NCI-H2227 (cell line): ENCODE data around the gene PDE5A.
A peak's percentile ranks its signal among the peaks of the same experiment; 100 is the strongest.

ENCODE experiments used
- DNase-seq: peaks from one replicate; lab custom pipeline; 2025; ENCODE audit not compliant: unreplicated experiment; lab: John Stamatoyannopoulos, UW

Gene PDE5A

DNA sequence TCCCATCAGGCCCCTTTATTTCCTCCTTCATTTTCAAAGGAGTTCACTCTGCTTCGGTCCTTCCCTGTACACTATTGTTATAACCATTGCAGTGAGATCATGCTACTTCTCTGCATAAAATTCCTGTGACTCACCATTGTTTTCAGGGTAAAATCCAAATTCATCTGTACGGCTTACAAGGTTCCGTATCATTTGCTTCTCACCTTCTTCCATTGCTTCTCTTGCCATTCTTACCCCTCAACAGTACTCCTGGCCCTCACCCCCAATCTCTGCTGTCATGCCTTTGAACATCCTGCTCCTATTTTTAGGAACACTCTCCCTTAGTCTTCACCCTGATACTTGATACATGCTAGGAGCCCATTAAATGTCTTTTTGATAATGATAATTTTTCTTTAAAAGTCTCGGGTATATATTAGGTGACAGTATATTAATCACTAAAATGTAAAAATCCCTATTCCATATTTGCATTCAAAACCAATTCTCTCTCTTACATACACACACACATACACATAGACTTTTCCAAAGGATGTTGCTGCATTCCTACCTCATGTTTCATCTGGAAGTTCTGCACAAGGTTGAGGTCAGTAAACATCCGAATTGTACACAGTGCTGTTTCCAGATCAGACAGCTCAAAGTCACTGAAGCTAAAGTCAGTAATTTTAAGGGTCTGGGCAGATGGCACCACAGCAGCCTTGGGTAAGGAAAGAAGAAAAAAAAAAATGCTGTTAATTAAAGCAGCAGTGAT is 103.4 kb downstream of the PDE5A start:
- no peak for DNase-seq

DNA sequence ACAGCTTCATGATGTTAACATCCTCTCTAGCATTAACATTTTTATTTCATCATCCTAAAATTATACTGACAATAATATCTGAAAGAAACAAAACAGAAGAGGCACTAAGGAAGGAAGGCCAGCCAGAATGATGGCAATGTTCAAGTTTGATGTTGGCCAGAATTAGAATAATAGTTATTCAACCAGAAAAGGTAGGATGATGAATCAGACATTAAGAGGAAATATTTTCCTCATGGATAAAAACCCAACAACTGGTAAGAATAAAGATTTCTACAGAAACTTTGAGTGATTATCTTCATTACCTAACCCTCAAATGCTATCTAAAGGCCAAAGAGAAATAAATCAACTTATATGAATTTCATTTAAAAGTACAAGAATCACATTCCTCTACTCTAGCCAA is 105.2 kb downstream of the PDE5A start:
- no peak for DNase-seq

DNA sequence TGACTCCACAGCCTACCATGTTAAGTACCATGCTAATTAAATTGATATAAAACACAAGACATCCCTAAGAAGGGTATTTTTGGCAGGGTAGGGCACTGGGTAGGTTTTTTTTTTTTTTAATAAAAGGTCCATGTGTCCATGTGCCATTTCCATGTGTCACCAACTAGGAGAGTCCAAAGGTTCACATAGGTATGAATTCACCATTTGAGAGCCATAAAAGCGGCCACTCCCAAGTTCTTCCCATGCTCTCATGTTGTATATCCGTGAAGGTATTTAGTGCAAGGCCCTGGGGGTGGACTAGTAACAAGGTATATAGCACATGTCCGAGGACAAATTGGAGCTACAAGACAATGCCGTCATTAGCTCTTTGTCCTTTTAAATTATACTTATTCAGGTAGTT is 107.3 kb downstream of the PDE5A start:
- no peak for DNase-seq

DNA sequence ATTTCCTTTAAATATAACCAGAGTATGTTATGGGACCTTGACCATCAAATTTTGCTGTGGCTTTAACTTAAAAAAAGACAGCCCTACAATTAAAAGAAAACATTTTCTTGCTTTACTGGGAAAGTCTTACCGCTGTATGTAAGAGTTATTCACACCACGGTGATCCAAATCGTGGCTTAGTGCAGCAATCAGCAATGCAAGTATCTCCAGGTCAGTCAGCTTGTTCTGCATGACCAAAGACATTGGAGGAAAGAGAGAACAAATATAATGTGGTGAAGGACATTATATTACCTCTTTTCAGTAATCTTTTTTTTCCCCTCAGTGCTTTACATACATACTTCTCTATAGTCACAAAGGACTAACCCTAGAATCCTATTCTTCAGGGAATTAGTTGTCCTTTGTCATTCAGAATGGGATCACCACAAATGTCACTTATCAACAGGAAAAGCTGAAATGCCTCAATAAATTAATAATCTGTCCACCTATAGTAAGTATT is 109.6 kb downstream of the PDE5A start:
- DNase-seq: no peak

DNA sequence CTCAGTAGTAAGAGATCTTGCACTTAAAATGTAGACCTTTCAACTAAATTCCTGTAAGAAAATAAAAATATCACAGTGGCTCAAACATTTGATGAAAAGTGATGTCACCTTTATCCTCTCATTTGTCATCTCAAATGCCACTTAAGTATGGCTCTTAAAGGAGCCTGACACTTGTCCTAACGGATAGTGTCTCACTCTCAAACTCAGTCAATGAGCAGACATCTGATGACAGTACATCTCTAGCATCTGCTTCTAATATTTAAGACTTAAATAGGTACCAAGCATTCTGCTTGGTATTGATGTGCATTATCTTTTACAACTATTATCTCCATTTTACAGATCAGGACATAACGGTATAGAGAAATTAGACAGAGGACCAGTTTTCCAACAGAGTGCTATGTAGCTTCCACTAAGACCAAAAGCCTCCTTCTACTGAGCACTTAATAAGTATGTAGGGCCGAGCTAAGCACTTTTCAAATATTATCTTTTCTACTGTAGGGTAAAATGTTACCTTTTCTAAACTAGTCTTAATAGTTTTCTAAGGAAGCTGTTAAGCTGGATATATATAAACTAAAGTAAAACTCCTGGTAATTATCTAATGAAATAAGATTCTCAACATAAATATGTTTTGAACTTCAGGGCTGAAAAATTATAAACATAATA is 110.2 kb downstream of the PDE5A start:
- no peak for DNase-seq

DNA sequence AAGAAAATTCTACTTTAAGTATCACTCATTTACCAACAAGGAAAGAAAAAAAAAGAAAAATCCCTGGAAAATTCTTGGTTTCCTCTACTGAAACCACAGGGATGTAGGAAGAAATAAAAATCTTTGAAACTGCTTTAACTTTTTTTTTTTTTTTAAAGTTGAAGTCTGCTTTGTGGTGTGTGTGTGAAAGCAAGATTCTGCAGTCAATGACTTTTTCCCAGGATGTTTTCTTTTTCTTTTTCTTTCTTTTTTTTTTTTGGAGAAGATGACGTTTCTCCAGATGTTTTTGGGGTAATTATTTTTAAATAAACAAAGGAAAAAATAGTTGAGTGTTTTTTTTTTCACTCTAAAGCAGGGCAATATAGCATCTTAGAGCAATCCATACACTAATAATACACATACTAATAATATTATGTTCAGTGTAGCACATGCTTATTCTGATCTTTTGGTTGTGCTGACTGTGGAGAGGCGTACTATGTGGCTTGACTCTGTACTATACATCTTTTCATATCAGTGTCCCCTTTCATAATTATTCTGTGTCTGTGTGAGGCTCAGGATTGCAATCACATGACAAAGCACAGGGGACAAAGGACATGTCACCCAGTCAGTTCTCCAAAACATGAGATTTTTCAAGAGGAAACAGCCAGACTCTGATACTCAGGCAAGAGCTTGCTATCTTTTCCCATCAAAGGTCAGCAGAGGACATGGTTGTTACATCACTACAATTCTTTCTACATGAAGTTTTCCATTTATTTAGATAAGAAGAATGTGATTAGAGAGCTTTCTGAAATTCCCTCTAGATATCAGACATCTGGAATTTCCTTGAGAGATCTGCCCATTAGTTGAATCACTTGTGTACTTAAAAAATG is 111.0 kb downstream of the PDE5A start:
- no peak for DNase-seq

DNA sequence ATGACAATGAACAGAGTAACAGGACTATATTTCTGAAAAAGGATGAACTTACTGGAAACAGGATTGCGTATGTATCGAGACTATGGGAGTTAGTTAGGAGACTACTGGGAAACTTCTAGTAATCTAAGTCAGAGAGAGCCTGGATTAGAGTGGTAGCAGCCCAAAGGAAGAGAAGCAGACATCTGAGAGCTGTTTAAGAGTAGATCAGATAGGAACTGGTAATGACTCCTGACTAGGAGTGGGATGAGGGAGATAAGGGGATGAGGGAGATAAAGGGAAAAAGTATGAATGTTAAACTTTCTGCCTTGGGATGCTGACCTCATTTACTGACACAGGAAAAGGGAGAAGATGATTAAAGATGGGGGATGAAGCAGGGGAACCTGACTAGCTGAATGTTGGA is 116.2 kb downstream of the PDE5A start:
- no peak for DNase-seq

DNA sequence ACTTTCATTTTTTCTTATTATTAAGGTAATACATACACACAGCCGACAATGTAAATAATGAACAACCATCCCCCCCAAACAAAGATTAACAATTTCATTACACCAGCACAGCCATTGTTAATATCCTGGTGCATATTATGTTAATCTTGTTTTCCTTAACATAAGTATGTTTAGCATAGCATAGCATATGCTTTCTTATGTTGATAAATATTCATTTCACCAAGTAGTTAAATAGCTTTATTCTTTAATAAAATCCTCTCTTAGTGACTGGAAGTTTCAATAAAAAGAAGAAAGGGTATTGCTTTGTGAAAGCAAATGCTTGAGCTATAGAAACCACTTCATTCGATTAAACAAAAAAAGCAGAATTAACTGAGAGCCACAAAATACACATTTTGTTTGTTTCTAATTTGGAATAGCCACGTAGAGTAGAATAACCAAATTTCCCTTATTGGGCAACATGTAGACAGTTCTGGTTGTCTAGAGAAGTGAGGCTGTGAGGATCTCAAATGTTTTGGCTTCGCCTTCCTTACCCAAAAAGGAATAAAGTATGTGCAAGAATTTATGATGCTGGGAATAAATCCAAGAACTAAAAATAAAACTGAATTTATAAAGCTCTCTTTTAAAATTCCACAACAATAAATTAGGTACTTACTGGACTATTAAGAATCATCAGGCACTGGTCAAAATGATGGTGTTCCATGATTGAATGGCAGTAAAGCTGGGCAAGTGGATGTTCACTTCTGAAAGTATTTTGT is 118.0 kb downstream of the PDE5A start:
- DNase-seq: no peak

DNA sequence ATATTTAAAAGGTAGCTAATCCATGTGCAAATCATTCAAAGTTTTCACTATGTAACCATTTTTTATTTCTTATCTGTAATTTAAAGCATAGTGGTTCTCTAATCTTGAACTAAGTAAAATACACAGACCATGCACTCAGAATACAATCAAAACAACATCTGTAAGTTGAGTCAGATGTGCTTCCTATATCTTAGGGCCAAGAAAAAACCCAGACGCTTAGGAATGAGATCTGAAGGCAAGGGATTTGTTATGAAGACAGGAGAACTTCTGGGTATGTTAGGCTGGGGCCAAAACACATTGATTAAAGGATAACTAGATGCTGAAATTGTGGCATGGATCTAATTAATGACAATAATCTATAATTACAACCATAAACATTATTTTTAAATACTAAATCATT is 120.3 kb downstream of the PDE5A start:
- DNase-seq: no peak

DNA sequence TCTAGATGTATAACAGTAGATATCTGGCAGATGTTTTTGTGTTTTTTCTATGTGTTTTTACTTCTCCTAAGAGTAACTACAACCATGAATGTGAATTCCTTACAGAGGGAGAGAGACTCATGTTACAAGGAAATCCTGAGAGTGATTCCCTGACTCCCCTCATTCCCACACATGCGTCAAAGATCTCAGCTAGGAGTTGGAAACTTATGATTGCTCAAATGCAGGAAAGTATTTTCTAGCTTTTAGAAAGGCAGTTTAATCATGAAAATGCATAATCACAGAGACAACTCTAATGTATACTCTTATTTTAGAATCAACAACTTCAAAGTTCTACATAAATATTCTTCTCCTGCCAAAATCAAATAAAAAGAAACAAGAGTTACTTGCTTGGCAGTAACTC is 121.8 kb downstream of the PDE5A start:
- DNase-seq: no peak

DNA sequence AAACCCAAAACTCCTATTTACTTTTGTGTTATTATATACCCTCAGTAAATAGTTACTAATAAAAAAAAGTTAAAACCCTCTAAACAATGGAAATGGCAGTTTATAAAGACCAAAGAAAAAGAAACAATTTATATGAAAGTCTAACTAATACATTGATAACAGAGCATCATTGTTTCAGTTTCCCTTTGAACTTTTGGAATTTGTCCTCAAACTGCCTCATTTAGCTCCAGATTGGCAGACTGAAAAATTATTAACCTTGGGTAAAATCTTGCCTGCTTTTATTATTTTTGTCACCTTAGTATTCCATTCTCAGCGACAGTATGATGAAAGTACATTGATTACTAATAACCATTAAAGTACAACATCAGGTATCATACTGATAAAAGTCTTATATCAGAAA is 124.0 kb downstream of the PDE5A start:
- no peak for DNase-seq

DNA sequence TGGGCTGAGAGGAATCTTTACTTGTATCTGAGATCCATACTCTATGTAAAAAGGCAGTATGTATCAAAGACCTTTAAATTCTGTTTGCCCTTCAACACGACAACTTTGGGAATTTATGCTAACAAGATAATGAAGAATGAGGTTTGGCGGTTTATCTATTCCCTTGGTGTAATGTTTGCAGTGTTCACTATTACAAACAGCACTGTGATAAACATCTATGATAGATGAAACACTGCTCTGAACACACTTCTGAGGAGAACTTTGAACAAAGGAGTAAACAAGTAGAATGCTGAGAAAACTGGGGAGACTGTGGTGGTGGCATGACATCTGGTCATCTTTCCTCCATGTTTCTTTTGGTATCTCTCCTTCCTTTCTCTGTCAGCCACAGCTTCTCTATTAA is 126.9 kb downstream of the PDE5A start:
- DNase-seq: no peak

DNA sequence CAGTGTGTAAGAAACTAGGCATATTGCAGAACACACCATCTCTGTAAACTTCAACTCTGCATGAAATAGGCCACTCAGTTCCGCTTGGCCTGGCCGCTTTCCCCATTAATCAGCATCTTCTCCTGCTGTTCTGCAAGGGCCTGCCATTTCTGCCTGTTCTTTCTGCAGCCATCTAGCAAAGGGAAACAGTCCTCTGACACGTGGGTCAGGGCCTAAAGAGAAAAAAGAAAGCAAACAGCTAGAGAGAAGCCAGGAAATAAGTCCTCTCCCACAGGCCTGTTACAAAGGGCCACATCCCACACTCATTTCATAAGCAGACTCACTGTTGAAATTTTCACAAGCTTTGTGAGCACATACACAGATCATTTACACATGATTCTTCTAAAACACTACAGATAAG is 130.1 kb downstream of the PDE5A start:
- DNase-seq: no peak

DNA sequence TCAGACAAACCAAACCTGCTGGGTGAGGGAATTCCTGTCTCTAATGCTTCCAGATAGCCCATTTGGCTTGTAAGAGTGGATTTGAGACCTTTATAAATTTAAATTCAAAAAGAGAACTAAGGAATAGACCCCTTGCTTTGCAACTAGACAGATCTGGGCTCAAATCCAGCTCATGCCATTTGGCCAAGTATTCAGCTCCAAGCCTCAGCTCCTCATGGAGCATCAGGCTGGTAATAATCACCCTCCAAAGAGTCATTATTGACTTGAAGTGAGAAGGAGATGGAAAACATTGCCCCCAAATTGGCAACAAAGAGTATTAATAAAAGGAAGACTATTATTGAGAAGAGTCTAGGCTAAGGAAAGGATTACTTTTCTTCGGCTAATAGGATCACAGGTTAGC is 134.7 kb downstream of the PDE5A start:
- no peak for DNase-seq

DNA sequence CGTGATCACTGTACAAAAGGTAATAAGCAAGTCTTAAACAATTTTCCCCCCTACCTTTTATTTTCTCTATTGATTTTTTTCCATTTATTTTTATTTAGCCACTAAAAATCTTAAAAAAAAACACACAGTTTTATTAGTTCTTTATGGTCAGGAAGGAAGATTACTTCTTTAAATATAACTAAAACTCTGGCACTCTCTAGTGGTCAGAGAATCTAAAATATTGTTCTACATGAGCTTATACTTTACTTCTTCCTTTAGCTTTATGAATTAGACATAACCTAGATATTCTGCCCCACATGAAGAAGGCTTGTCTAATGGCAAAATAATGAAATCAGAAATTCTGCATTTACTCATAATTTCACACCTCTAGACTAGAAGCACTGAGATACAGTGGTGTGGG is 135.2 kb downstream of the PDE5A start:
- no peak for DNase-seq

DNA sequence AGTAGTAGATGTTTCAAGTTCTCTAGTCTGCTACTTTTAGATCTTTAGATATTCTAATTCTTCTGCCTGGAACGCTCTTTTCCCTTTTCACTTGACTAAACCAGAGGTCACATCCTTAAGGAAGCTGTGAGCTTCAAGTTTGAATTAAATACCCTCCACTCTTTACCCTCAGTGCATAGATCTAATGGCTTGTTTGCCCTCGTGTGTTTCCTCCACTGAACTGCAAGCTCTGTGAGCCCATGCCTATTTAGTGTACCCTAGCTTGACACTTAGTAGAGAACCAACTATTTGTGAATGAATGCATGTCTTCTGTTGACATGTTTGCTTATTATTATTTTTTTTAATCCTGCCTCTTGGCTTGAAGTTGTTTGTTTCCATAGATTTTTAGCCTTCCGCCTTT is 138.3 kb downstream of the PDE5A start:
- DNase-seq: peak; percentile 15

DNA sequence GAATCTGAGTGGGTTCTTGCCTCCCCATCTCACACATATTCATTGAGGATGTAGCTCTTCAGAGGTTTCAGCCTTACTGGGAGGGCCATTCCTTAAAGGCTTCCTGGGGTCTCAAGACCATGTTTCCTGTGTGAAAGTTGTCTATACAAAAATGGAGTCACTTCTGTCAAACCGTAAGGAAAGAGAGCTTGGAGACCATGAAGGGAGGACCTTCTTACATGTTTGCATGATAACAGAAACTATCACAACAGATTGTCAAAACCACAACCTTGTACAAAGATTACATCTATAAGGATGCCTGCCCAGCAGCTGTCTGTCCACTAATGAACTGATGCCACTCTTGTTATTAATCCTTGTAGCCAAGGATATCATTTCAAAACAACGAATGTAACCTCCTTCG is 139.3 kb downstream of the PDE5A start:
- no peak for DNase-seq

DNA sequence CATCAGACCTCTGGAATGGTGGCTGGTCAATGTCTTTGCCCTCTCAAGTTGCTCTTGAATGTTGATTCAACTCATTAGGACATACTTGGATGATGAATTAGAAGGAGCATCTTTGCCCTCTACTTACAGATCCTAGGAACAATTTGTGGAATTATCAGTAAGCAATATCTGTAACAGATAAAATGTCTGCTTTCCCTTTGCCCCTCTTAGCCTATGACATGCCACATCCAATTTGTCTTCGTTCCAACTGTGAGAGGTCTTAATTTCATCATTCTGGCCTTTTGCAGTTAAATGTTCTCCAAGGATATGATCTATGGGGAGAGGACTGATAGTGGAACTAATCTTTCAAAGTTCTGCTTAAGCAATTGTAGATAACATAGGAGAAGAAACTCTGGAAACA is 148.3 kb downstream of the PDE5A start:
- DNase-seq: no peak

DNA sequence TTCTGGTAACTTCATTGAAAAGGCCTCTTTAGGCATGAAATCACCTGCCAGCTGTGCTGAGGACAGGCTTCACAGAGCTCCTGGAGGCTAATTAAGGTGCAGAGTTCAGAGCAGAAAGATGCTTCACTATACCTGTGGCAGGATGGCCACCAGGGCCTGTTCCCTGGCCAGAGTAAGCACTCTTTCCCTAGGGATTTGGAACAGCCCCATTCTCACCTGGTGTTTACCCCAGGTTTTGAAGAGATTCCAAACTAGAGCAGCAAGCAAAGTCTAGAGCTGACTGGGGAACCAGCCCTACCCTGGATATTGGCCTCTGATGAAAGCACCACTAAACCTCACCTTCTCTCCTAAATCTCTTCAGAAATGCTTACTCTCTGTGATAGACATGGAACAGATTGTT is 148.8 kb downstream of the PDE5A start:
- DNase-seq: no peak

DNA sequence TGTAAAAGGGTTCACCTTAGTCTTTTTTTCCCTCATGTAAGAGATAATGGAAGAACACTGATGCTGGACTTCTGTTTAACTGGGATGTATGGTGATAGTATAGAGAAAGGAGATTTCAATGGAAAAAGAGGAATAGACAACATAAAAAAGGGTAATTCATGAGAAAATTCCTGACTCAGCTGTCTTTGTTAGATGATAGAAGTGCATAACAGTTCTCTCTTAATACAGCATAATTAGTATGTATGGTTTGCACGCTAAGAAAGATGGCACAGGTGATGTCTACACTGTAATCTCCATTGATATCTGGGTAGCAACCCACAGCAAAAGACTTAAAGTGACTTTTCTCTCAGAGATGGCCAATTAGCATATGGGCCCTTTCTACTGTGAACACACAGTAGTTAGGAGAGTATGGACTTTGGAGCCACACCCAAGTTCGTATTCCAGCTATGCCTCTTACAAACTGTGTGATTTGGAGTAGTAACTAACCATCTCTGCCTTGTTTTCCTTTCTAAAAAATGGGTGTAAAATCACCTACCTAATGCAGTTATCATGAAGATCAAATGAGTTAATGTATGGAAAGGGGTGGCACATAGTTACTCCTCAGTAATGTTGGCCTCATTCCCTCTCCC is 149.3 kb downstream of the PDE5A start:
- no peak for DNase-seq
